Fibroblast of lung (primary cell): ENCODE results near the gene OLFML1. TPM values are rescaled to one million over a fixed set of nuclear protein-coding genes. Genes with fewer than 3 reads are reported as not detected.
A peak's percentile ranks its signal among the peaks of the same experiment; 100 is the strongest.

Experiments
- DNase-seq, 2 donors: peaks; one replicate each; pipeline versions ENCODE4 v3.0.0 to v3.0.0-alpha.2; 2010; ENCODE audit warnings: low read depth in 2 of 2
- H2AFZ ChIP-seq: 2 replicates; pipeline ENCODE4 v1.5.1; 2012; ENCODE audit warnings: low read length, control low read depth, inconsistent platforms
- H3K27ac ChIP-seq: 2 replicates; pipeline ENCODE4 v1.5.1; 2011; ENCODE audit warnings: low read length, control low read depth; ENCODE audit not compliant: insufficient read depth
- H3K27me3 ChIP-seq: 2 replicates; pipeline ENCODE4 v1.5.1; 2011; ENCODE audit warnings: mild to moderate bottlenecking, low read length; ENCODE audit not compliant: control insufficient read depth, insufficient read depth
- H3K36me3 ChIP-seq: 2 replicates; pipeline ENCODE4 v1.5.1; 2011; ENCODE audit warnings: low read length; ENCODE audit not compliant: control insufficient read depth, insufficient read depth
- H3K4me1 ChIP-seq: 2 replicates; pipeline ENCODE4 v1.5.1; 2011; ENCODE audit warnings: low read length; ENCODE audit not compliant: control insufficient read depth, insufficient read depth; ENCODE audit errors: extremely low read depth
- H3K4me2 ChIP-seq: 2 replicates; pipeline ENCODE4 v1.5.1; 2011; ENCODE audit warnings: low read length, control low read depth; ENCODE audit not compliant: insufficient read depth; ENCODE audit errors: extremely low read depth
- H3K4me3 ChIP-seq, 4 experiments: fragments of 200-600 bp in 1 of 4; sonication (generic) in 1 of 4; replicated peaks in 1 of 4; 2 replicates each; pipeline ENCODE4 v1.5.1; 2011 to 2016; ENCODE audit warnings: low read length in 4 of 4, low read depth in 3 of 4, mild to moderate bottlenecking in 3 of 4, control low read depth in 2 of 4, inconsistent platforms in 1 of 4, mixed read lengths in 1 of 4; ENCODE audit not compliant: insufficient read depth in 1 of 4; ENCODE audit errors: control extremely low read depth in 1 of 4
- H3K79me2 ChIP-seq: 2 replicates; pipeline ENCODE4 v1.5.1; 2012; ENCODE audit warnings: mild to moderate bottlenecking, low read length, inconsistent platforms; ENCODE audit not compliant: control insufficient read depth, insufficient read depth
- H3K9ac ChIP-seq: 2 replicates; pipeline ENCODE4 v1.5.1; 2011; ENCODE audit warnings: mild to moderate bottlenecking, low read length, control low read depth; ENCODE audit not compliant: insufficient read depth
- H3K9me3 ChIP-seq: 2 replicates; pipeline ENCODE4 v1.5.1; 2012; ENCODE audit warnings: low read depth, low read length; ENCODE audit not compliant: control insufficient read depth, insufficient read depth
- H4K20me1 ChIP-seq: 2 replicates; pipeline ENCODE4 v1.5.1; 2011; ENCODE audit warnings: low read length; ENCODE audit not compliant: control insufficient read depth, insufficient read depth; ENCODE audit errors: extremely low read depth
- EZH2 ChIP-seq: IDR thresholded peaks from 2 replicates; pipeline ENCODE4 v1.5.1; 2012; ENCODE audit warnings: low read length, control low read depth, mild to moderate bottlenecking; ENCODE audit errors: missing control alignments
- polyA minus RNA-seq: library from RNA; depleted of rRNA, polyadenylated mRNA; stranded (reverse); fragments of >200 nt; gene quantifications from 2 replicates; pipeline ENCODE4 v1.2.3, GENCODE V29; 2011; ENCODE audit warnings: low replicate concordance
- polyA plus RNA-seq, 2 donors: library from polyadenylated mRNA; depleted of rRNA in 1 of 2; stranded (reverse) in 1 of 2; unstranded in 1 of 2; fragments of >200 nt; gene quantifications; 2 replicates each; pipeline ENCODE4 v1.2.1, GENCODE V29; 2011 to 2012; ENCODE audit warnings: missing spikeins in 1 of 2
- total RNA-seq: library from RNA; depleted of rRNA; stranded (reverse); fragments of >200 nt; gene quantifications from 2 replicates; pipeline ENCODE4 v1.2.1, GENCODE V29; 2014
- TF ChIP-seq, protein P1 (sequence below), 2 donors: IDR thresholded peaks in 1 of 2; conservative IDR thresholded peaks in 1 of 2; 1 replicate in 1 of 2; 2 replicates in 1 of 2; pipeline ENCODE4 v1.5.1; 2011 to 2012; ENCODE audit warnings: low read length in 2 of 2, control low read depth in 1 of 2, inconsistent platforms in 1 of 2, low read depth in 1 of 2, mild to moderate bottlenecking in 1 of 2

Gene OLFML1
- total RNA-seq (20.0 and 22.8 TPM in 2 replicates), polyA plus RNA-seq (24.4 and 183 TPM in 2 replicates), polyA minus RNA-seq (74.4 and 223 TPM in 2 replicates)
- polyA plus RNA-seq (2012), result 14.1 and 108 TPM in 2 replicates

DNA sequence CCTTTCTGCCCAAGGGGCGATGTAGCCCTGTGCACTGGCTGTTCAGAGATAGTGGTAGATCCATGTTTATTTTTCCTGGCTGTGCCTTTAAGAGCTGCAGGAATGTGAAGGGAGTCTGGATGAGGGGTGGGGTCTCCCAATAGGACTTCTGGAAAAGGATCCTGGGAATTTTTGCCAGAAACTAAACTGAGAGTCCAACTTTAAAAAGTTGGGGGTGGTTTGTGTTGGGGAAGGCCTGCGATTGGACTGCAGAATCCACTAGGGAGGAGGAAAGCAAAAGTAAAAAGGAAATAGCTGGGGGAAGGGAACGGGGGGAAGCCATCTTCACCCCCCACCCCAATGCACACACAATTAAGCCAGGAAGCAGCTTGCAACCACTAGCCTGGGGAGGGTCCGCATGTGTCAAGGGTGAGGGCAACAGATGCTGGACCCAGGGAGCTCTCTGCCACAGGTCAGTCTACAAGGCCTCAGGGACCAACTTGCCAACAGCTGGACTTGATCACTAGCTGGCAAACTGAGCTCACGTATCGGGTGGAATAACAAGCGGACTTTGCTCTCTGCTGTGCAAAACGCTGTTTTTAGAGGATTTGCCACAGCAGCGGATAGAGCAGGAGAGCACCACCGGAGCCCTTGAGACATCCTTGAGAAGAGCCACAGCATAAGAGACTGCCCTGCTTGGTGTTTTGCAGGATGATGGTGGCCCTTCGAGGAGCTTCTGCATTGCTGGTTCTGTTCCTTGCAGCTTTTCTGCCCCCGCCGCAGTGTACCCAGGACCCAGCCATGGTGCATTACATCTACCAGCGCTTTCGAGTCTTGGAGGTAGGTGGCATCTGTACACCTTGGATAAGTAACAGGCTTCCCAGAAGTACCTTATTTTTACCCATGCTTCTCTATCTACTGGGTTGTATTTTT lies at the start of gene OLFML1:
Gene OLFML1 (plus strand): TSS at position 321 of the 912 bp plus-strand sequence. CDS start 370 bp downstream, at position 691.
- Histone ChIP-seq H3K9ac (peak within 1 kb of the TSS; percentile 54), H3K27me3 (no peaks in the 10 kb centered on the region), H3K4me3 (peak within 1 kb of the TSS; percentile 52 to 66 (median 65)), H3K4me2 (peak within 1 kb of the TSS; percentile 84), H3K27ac (peak within 1 kb of the TSS; percentile 53), H4K20me1 (no peaks in the 10 kb centered on the region), H3K36me3 (no peaks in the 10 kb centered on the region), H3K4me1 (peaks cover 11% of the 10 kb centered on the region), H3K79me2 (peaks cover 11% of the 10 kb centered on the region), H3K9me3 (no peaks in the 10 kb centered on the region), H2AFZ (peak within 1 kb of the TSS; percentile 88)
- peak in 1 of 2 donors; percentile 61 for DNase-seq
- no peak for TF ChIP-seq EZH2
- TF ChIP-seq, protein P1, sequence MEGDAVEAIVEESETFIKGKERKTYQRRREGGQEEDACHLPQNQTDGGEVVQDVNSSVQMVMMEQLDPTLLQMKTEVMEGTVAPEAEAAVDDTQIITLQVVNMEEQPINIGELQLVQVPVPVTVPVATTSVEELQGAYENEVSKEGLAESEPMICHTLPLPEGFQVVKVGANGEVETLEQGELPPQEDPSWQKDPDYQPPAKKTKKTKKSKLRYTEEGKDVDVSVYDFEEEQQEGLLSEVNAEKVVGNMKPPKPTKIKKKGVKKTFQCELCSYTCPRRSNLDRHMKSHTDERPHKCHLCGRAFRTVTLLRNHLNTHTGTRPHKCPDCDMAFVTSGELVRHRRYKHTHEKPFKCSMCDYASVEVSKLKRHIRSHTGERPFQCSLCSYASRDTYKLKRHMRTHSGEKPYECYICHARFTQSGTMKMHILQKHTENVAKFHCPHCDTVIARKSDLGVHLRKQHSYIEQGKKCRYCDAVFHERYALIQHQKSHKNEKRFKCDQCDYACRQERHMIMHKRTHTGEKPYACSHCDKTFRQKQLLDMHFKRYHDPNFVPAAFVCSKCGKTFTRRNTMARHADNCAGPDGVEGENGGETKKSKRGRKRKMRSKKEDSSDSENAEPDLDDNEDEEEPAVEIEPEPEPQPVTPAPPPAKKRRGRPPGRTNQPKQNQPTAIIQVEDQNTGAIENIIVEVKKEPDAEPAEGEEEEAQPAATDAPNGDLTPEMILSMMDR (conservative IDR thresholded peaks at IDR 0.05 in 1 of 2, IDR thresholded peaks at IDR 0.05 in 1 of 2; ENCODE audit: low read depth in 1 of 2, low read length in 2 of 2), result no peak

DNA sequence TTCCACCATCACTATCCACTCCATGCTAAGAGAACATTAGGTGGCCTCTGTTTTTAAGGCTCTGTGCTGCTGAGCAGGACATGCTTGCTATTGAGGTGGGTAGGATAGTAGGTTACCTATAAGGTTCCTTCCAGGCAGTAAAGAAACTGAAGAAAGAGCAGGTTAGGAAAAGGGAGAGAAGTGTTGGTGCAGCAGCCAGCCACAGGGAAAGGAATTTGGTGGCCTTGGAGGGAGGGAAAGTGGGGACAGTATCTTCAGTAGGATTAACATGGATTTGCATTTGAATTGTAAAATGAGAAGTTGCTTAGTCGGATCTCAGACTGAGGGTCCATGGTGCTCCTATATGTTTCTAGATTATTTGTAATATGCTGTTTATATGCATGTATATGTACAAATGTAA lies 49.2 kb upstream of the OLFML1 start:
- Histone ChIP-seq H3K27ac (no peak overlapping the region), H4K20me1 (no peaks in the 10 kb centered on the region), H3K4me2 (no peak overlapping the region), H3K4me1 (no peaks in the 10 kb centered on the region), H3K9me3 (no peaks in the 10 kb centered on the region), H3K36me3 (no peaks in the 10 kb centered on the region), H3K79me2 (no peaks in the 10 kb centered on the region), H2AFZ (no peak overlapping the region), H3K9ac (no peak overlapping the region), H3K27me3 (no peaks in the 10 kb centered on the region), H3K4me3 (no peak overlapping the region)
- no peak for TF ChIP-seq EZH2
- TF ChIP-seq, protein P1 (conservative IDR thresholded peaks at IDR 0.05 in 1 of 2, IDR thresholded peaks at IDR 0.05 in 1 of 2; ENCODE audit: low read depth in 1 of 2, low read length in 2 of 2), result no peak
- DNase-seq, result no peak

DNA sequence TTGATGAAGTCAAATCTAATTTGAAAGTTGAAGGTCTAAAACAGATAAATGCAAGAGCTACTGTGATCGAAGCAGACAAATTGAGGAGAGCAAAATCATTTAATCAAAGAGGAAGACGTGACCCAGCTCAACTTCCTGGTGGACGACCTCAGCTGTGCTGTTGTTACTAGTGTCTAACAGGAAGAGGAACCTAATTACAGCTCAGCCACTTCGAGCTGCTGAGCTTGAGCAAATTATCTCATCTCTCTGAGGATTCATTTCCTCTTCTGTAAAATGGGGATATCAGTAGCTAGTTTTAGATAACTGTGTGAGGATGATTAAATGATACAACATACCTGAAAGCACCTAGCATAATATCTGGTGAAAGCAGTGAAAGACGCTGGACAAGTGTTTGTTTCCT lies 48.6 kb upstream of the OLFML1 start:
- H3K27ac ChIP-seq, result no peak overlapping the region
- DNase-seq, result no peak
- no peaks in the 10 kb centered on the region for H3K9me3 ChIP-seq
- no peak overlapping the region for H2AFZ ChIP-seq
- H4K20me1 ChIP-seq, result no peaks in the 10 kb centered on the region
- no peaks in the 10 kb centered on the region for H3K79me2 ChIP-seq
- TF ChIP-seq, protein P1 (conservative IDR thresholded peaks at IDR 0.05 in 1 of 2, IDR thresholded peaks at IDR 0.05 in 1 of 2; ENCODE audit: low read depth in 1 of 2, low read length in 2 of 2), result no peak
- TF ChIP-seq EZH2, result no peak
- H3K4me2 ChIP-seq, result no peak overlapping the region
- no peak overlapping the region for H3K4me3 ChIP-seq
- H3K27me3 ChIP-seq, result no peaks in the 10 kb centered on the region
- no peak overlapping the region for H3K9ac ChIP-seq
- H3K4me1 ChIP-seq, result no peaks in the 10 kb centered on the region
- no peaks in the 10 kb centered on the region for H3K36me3 ChIP-seq
